ENCODE measurements around the gene DCTN1.

DCTN1 gene

GRCh38 chr2:74413001-74413698 lies 33.0 kb upstream of the DCTN1 start:
- no peak for DNase-seq

- no peak for DNase-seq
Measured at GRCh38 chr2:74407682-74408081, 27.6 kb upstream of the DCTN1 start.

- DNase-seq, result peak; percentile 59
Measured at GRCh38 chr2:74406035-74406434, 25.9 kb upstream of the DCTN1 start.

- DNase-seq, result no peak
Measured at GRCh38 chr2:74401891-74402290, 21.8 kb upstream of the DCTN1 start.

GRCh38 chr2:74399785-74400184 lies 19.7 kb upstream of the DCTN1 start:
- DNase-seq, result no peak

GRCh38 chr2:74396149-74396548 lies 16.0 kb upstream of the DCTN1 start:
- no peak for DNase-seq

GRCh38 chr2:74393525-74393924 lies 13.4 kb upstream of the DCTN1 start:
- no peak for DNase-seq

- DNase-seq, result no peak
Measured at GRCh38 chr2:74392449-74392743, 12.3 kb upstream of the DCTN1 start.

- DNase-seq, result peak; percentile 58
Measured at GRCh38 chr2:74391580-74392448, 11.7 kb upstream of the DCTN1 start.

- no peak for DNase-seq
Measured at GRCh38 chr2:74391209-74391579, 11.1 kb upstream of the DCTN1 start.

- DNase-seq, result no peak
Measured at GRCh38 chr2:74390606-74391005, 10.5 kb upstream of the DCTN1 start.

- no peak for DNase-seq
Measured at GRCh38 chr2:74387346-74387745, 7.2 kb upstream of the DCTN1 start.

- DNase-seq, result no peak
Measured at GRCh38 chr2:74385396-74385795, 5.3 kb upstream of the DCTN1 start.

- no peak for DNase-seq
Measured at GRCh38 chr2:74384051-74384450, 3.9 kb upstream of the DCTN1 start.

- no peak for DNase-seq
Measured at GRCh38 chr2:74383254-74383653, 3.1 kb upstream of the DCTN1 start.

- no peak for DNase-seq
Measured at GRCh38 chr2:74381751-74382150, 1.6 kb upstream of the DCTN1 start.

GRCh38 chr2:74378007-74378406 lies 2.1 kb downstream of the DCTN1 start:
- DNase-seq, result no peak

- no peak for DNase-seq
Measured at GRCh38 chr2:74375838-74376237, 4.3 kb downstream of the DCTN1 start.

- no peak for DNase-seq
Measured at GRCh38 chr2:74374509-74375205, 5.5 kb downstream of the DCTN1 start.

- DNase-seq, result no peak
Measured at GRCh38 chr2:74373985-74374384, 6.1 kb downstream of the DCTN1 start.

- DNase-seq, result no peak
Measured at GRCh38 chr2:74373221-74373676, 6.9 kb downstream of the DCTN1 start.

- DNase-seq, result no peak
Measured at GRCh38 chr2:74372674-74373073, 7.4 kb downstream of the DCTN1 start.

GRCh38 chr2:74371421-74371820 lies 8.7 kb downstream of the DCTN1 start:
- DNase-seq, result no peak

- DNase-seq, result no peak
Measured at GRCh38 chr2:74369976-74370375, 10.1 kb downstream of the DCTN1 start.

Measured in NCI-H226 (cell line).